22Rv1 (cell line): Measurements from ENCODE around the gene DYRK3.

Source experiments
- H3K27ac ChIP-seq: fragments of 450-650 bp; 2 replicates; pipeline ENCODE4 v1.5.1; 2017
- CTCF ChIP-seq: fragments of 450-650 bp; IDR thresholded peaks from 2 replicates; pipeline ENCODE4 v1.5.1; 2017; ENCODE audit warnings: mild to moderate bottlenecking
- ZFX ChIP-seq: fragments of 450-650 bp; IDR thresholded peaks from 2 replicates; pipeline ENCODE4 v1.6.1; 2017; ENCODE audit warnings: antibody characterized with exemption, borderline replicate concordance

DYRK3 gene

GRCh38 chr1:206695733-206696132 is 60.4 kb downstream of the DYRK3 start:
- no peak overlapping the region for H3K27ac ChIP-seq
- TF ChIP-seq CTCF (no peak), ZFX (no peak)

- H3K27ac ChIP-seq, result no peak overlapping the region
- TF ChIP-seq CTCF (no peak), ZFX (no peak)
Observed at GRCh38 chr1:206696812-206697585, 61.7 kb downstream of the DYRK3 start.

- TF ChIP-seq CTCF (no peak), ZFX (no peak)
- no peak overlapping the region for H3K27ac ChIP-seq
Observed at GRCh38 chr1:206698011-206698410, 62.7 kb downstream of the DYRK3 start.
